Renal cortex interstitium (tissue), 11 donors: Measurements from ENCODE around the gene TFB2M. TPM values are rescaled to one million over a fixed set of nuclear protein-coding genes. Genes with fewer than 3 reads are reported as not detected.

Experiments used
- DNase-seq, 11 donors: peaks; one replicate each; pipeline ENCODE4 v3.0.0-alpha.2; 2013; ENCODE audit warnings: low read depth in 9 of 11, low spot score in 4 of 11; ENCODE audit errors: extremely low read depth in 1 of 11
- polyA plus RNA-seq, 3 donors: library from polyadenylated mRNA; unstranded; fragments of 120-200 nt; gene quantifications; one replicate each; pipeline ENCODE4 v1.2.1, GENCODE V29; 2013; ENCODE audit not compliant: insufficient read length in 3 of 3

TFB2M gene
- polyA plus RNA-seq, 3 donors, result 16.9 to 23.6 (median 19.0) TPM

DNA sequence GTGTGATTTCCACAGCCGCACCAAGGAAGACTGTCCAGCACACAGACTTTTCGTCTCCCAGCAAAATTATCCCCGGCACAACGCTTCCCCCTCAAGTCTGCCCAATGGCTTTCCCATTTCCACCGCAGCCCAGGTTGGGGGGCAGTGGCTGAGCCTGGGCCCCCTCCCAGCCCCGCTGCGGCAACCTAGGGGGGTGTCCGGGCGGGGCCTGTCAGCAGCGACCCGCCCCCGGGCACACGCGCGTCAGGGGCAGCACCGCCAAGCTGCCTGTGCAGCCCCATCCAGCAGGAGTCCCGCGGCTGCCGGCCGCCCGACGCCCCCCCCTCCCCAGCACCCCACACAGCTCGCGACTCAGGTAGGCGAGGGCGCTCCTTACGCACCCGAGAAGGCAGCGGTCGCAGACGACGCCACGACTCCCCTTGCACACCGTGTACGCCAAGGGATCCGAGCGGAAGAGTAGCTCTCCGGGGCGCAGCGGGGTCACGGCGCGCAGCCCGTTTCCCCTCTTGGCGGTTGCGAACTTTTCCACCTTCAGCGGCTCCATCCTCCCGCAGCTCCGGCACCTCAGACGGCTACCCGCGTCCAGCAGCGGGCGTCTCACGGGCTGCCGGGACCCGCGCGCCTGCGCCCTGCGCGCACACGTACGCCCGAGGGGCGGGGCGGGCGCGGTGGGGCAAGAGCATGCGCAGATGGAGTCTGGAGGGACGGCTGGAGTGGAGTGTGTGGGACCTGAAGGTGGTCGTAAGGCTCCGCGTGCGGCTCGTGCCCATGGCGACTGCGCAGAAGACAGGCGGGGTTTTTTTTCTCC is 59.2 kb downstream of the TFB2M start, which contains the start of gene SMYD3:
Gene SMYD3 (minus strand): TSS at position 606 of the 808 bp plus-strand sequence.
- peak; percentile 53 to 87 (median 79) for DNase-seq

- DNase-seq, result no peak
Observed at GRCh38 chr1:246506367-246506673, 59.7 kb downstream of the TFB2M start.

DNA sequence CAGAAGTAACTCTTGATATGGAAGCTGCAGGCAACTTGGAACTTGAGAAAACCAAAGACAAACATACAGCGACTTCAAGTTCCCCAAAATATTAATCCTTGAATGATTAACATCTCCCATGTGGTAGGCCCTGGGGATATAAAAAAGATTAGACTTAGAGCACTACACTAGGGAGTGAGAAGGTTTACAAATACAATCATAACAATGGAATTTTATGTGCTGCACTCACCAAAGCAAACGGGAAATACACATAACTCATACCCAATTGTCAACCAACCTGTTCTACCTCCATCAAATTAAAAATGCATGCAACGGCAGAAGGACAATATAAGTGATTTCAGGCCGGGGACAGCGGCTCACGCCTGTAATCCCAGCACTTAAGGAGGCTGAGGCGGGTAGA is 62.7 kb downstream of the TFB2M start:
- DNase-seq, result no peak

DNA sequence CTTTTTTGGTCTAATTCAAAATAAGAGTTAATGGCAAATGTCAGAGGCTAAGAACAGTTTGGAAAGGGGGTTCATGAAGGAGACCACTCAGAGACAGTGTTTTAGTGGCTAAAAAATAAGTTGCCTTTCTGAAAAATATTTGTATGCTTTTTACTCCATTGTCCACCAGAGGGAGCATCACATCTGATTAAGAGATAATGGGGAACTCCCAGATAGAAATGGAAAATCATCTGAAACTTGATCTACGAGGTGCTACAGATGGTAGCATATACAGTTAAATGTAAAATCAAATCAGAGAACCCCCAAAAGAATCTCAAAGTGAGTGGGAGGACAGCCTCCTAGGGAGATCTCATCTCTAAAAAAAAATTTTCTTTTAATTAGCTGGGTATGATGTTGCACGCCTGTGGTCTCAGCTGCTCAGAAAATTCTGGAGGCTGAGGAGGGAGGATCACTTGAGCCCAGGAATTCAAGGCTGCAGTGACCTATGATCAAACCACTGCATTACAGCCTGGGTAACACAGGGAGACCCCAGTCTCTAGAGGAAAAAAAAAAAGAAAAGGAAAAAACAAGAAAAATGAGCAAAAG is 68.6 kb downstream of the TFB2M start:
- DNase-seq, result peak; percentile 38 to 66 (median 49)

DNA sequence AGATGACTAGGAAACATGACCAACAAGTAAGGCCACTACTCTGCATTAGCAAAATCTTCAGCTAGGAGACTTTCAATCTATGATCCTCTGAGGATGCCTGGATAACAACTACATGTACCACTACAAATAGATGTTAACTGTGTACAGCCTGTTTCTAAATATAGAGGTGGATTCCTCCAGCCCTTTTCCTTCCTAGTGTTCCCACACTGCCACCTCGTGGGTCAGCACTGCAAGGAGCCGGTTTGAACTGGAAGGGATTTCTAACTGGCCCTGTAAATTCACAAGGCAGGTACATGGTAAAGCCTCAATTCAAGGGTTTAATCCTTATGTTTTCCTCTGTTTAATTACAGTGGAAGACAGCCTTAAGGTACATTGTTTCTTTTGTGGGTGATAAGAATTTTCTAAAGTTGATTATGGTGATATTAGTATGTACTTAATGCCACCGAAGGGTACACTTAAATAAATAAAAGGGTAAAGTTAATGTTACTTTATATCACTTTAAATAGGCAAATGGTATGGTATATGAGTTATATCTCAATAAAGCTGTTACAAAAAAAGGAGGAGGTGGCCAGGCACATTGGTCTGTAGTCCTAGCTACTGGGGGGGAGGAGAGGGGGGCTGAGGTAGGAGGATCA is 73.3 kb downstream of the TFB2M start:
- DNase-seq, result peak; percentile 38 to 77 (median 59)

DNA sequence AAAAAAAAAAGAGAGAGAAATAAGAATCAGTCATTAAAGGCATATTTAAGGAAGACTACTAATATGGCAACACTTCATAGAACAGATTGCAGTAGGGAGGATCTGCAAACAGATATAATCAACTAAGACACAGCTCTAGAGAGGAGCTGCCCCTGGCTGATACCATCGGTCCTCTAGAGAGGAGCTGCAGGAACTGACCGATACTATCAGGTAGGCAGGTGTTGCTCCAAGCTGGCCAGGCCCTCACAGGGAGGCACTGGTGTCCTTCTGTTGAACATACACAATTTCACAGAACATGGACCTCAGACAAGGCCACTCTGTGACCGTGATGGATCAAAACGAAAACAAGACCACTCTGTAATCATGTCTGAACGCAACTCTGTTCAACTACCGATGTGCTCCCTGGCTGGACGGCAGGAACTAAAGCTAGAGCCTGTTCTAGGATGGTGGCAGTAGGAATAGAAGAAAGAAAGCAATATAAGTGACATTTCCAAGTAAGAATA is 74.5 kb downstream of the TFB2M start:
- DNase-seq, result no peak

Other genes starting within 250 kb of the TFB2M start
- 10 to 100 TPM; 25.0 to 28.7 (median 28.5) TPM for gene SMYD3, start 59.0 kb downstream of the TFB2M start, polyA plus RNA-seq
- gene CNST, start 195 bp upstream of the TFB2M start, polyA plus RNA-seq, result 10 to 100 TPM; 19.0 to 23.0 (median 21.1) TPM
- 10 to 100 TPM; 51.5 to 60.9 (median 53.2) TPM for gene SCCPDH, start 158.1 kb upstream of the TFB2M start, polyA plus RNA-seq